MV-4-11 (cell line): Measurements from ENCODE around the gene KLHL33.

Source experiments
- DNase-seq: peaks from one replicate; lab custom pipeline; 2025; lab: John Stamatoyannopoulos, UW

The KLHL33 gene, protein sequence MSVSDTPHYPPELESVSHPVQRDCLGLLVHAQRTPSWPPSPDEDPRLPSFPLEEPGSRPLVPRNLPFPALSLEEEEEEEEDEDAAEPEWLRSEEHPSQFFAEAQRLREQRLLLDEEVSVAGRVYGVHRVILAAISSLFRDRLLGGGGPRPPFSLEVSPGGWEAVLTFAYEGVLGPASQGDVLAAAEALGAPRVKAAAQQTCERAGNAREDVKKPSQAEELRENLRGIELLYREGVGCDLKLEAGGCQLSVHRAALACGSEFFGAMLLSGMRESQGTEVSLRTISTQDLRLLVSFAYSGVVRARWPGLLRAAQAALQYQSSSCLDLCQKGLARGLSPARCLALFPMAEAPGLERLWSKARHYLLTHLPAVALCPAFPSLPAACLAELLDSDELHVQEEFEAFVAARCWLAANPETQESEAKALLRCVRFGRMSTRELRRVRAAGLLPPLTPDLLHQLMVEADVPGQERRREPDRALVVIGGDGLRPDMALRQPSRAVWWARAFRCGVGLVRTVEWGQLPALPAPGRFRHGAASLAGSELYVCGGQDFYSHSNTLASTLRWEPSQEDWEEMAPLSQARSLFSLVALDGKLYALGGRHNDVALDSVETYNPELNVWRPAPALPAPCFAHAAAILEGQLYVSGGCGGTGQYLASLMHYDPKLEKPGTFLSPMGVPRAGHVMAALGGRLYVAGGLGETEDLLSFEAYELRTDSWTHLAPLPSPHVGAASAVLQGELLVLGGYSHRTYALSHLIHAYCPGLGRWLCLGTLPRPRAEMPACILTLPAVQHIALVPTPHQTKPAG

DNA sequence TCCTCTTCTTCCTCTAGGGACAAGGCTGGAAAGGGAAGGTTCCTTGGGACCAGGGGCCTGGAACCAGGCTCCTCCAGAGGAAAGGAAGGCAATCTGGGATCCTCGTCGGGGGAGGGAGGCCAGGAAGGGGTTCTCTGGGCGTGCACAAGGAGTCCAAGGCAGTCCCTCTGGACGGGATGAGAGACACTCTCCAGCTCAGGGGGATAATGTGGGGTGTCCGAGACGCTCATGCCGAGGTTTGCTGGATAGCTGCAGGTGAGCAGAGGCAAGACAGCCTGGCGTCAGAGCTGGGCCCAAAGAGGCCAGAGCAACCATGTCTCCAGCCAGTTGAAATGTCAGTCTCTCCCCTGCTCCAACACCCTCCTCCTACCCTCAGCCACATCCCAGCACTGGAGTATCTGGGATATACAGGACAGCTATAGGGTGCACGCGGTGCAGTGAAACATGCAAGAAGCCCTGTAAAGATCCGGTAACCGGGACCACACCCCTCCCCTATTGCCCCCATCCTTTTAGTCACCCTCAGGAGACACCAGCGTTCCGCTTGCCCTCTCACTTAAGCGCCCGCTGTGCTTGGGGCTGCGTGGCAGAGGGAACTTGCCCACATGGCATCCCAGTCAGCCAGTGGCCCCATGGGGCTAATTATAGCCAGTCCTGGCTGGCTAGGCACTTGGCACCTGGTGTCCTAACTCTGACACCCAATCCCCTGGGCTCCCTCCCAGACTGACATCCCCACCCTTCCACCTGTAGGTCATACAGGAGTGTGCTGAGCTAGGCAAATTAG, at the start of gene KLHL33:
Gene KLHL33, minus strand, starts transcription at position 585 of the 781 bp plus-strand sequence. Its CDS starts 355 bp downstream, at position 230.
- no peak for DNase-seq

DNA sequence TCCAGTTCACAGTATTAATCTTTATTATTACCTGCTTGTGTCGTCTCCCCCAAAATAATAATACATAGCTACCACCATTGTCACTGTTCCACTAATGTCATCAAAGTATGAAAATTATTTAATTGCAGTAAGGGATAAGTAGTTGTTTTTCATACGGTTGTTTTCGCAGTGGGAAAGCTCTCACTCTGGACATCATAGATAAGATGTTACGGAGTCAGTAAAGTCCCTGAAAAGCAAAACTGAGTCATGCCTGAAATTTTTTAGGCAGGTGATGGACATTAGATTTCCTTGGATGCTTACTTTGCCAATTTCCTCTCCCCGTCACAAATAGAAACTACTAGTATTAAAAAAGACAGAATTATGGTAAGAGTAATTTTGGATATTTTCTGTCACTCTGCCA, 46.4 kb upstream of the KLHL33 start:
- no peak for DNase-seq

DNA sequence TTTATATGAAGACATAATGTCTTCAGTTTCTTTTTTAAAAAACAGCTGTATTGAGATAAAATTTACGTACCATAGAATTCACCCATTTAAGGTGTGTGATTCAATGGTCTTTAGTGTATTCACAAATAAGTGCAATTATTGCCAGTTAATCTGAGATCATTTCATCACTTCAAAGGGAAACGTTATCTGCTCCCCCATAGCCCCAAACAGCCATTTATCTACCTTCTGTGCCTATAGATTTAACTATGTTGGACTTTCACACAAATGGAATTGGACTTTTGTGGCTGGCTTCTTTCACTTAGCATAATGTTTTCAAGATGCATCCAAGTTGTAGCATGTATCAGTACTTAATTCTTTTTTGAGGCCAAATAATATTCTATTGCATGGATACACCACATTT, 42.9 kb upstream of the KLHL33 start:
- DNase-seq, result no peak

DNA sequence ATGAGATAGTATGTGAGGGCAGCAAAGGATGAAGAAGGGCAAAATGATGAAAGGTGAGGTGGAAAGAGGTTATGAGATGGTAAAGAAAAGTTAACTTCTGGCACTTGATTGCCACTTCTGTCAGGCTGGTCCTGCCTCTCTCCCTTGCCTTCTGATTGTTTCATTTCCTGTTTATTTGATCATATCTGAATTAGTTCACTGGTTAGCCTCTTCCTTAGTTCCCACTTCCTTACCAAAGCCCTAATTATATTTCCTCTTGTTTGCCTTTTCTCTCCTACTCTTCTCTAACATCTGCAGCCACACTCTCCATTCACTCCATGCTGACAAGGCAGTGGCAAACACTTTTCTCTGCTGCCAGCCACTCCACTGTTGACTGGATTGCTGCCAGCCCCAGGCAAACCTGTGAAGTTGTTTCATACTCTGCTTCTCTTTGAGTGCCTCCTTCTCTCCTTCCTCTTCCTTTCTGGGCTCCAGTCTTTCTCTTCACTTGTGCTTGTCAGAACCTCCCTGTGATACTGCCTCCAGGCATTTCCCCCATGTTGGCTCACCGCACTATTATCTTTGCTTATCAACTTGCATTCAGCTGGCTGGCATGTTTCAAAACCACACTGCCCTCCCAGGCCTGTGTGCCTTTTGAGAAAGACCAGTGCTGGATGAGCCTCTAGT, 41.4 kb upstream of the KLHL33 start:
- DNase-seq, result peak; percentile 59

DNA sequence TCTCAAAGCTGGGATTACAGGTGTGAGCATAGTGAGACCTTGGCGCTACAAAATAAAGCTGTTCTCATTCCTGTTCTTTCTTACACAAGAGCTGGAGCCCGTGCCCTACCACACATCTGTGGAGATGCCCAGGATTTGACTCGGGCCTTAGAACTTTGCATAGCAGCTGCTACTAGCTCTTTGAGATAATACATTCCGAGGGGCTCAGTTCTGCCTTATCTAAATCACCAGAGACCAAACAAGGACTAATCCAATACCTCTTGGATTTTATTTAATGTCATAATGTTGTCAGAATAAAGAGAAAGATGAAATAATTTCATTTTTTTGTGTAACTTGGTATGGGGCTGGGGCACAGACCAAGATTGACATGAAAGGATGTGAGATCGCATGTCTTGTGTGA, 40.8 kb upstream of the KLHL33 start:
- DNase-seq, result no peak

DNA sequence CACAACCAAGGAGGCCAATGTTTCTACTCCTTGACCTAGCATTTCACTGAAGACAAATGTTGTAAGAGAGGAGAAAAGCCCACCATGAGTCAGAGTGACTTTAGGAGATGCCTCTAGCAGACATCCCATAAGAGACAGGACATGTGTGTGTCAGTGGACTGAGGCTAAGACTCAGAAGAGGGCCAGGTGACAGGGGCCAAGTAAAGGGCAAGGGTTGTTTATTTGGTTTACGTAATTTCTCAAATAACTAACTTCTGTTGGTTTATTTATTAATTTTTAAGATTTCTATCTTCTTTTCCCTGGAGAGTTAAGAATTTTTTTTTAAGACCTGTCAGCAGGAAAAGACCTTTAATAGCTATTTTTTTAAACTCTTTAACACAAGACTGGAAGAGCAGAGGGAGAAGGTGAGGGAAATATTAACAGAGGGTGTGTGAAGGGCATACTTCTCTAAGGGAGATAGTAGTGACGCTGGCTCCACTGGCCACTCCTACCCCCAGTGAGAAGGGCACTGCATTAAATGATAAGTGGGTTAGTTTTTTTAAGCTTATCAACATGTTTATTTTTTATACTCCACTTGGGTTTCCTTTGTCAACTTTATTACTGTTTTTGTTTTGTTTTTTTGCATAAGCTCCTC, 36.7 kb upstream of the KLHL33 start:
- no peak for DNase-seq

DNA sequence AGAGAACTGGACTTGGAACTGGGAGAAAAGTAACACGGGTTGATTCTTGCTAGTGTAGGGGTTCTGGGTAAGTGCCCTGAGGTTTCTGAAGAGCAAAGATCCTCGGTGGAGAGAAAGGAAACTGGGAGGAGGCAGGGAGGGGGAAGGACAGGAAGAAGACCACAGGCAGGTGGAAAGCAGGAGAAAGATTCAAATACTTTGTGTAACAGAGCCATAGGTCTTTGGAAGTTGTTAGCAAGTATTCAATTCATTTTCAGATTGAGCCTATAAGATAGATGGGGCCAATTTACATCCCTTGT, 34.6 kb upstream of the KLHL33 start:
- DNase-seq, result no peak

DNA sequence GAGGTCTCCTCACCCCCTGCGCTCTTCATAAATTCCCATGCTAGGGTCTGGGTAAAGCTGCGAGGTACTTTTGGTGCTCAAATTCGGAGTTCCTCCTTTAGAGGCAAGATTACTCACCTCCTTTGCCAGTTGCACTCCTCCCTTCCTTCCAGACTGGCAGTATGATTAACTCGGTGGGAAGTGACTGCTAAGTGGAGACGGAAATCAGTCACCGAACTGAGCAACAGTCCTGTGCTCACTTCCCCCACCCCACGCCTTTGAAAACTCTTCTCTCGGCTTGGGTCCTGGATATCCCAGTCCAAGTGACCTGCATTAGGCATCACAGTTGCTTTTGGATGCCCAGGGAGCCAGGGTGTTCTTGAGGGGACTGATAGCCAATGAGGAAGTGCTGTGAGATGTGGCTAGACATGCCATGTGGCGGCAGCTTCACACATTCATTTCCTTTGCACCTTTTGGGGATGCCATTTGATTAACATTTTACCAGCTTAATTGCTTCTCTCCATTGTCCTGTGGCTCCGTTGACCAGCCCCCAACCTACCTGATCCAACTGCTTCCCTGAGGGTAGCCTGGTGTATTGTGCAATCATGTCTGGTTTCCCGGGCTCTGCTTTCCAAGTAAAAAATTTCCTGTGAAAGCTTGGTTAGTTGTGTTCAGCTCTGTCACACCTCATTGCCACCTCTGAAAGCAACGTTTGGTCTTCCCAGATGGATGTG, 34.1 kb upstream of the KLHL33 start:
- peak; percentile 89 for DNase-seq

DNA sequence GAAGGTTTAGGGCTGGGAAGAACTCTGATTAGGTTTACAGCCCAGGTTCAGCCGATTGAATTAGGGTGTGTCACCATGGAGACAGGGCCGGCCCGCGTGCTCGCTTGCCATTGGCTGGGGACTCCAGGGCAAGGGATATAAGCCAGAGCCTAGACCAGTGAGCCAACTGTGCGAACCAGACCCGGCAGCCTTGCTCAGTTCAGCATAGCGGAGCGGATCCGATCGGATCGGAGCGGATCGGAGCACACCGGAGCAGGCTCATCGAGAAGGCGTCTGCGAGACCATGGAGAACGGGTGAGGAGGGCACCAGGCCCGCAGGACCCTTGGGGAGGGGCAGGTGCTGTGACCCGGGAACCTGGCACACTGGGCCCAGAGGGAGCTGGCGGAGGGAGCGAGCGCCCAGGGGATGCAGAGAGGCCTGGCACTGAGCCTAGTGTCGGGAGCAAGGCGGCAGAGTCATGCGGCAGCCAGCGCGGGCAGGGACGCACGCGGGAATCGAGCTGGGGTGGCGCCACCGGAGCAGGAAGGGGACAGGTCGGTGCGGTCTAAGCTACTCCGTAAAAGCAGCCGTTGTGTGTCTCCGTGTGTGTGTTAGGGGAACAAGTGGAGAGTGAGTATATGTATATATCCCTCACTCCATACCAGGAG, 33.4 kb upstream of the KLHL33 start, which contains the start of gene PNP:
Gene PNP, plus strand, starts transcription at position 165 of the 648 bp plus-strand sequence. Its CDS starts 119 bp downstream, at position 284.
- peak; percentile 85 for DNase-seq

DNA sequence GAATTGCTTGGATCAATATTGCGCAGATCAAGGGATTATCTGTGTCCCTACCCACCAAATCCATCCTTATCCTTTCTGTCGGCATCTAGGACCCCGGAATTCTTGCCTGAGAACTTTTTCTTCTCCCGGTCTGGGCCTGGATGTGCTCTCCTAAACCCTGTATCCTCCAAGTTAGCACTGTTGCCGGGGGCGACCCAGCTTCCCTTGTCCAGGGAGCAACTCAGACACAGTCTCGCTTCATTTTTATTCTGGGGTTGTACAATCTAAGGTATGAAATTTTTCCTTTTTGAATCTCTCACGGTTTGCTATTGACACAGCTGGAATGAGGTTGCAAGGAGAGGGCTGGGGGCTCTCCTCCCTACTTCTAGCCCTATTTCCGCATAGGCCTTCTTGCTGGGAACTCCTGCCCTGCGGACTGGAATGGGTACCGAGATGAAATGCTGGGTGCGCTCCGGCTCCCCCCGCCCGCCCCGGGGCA, 32.8 kb upstream of the KLHL33 start:
- DNase-seq, result no peak

DNA sequence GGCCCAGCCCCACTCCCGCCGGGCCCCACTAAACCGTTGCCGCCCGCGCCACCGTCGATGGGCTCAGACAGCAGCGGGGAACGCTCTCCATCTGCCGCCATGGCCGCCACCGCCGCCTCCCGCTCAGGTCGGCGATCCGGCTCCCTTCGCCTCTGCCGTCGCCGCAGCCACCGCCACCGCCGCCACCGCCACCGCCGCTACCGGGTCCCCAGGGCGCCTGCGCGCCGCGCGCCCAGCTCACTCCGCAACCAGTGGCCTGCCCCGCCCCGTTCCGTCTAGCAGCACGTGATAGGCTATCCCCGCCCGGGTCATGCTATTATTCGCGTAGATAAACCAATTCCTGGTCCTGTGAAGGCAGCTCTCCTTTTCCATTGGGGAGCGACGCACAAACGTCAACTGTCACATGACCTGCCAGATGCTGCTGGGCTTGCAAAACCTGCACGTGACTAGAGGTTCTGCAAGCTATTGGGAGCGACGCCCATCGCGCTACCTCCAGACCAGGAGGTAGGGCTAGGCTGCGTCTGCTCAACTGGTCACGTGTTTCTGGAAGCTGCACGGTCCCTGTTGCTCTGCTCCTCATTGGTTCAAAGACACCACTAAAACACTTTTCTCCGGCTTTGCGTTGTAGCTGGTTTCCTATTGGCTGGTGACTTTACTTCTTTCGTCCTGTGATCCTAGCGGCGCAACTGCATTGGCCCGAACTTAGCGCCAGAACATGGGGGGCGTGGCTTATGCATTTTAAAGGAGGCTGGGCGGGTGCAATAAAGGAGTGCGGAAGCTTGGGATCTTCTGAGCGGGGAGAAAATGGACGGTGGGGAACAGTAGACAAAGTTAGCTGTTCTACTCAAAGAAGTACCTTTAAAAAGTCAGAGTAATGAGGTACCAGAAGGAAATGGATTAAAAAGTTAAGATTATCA, 25.5 kb upstream of the KLHL33 start, which contains the start of gene PIP4P1:
Gene PIP4P1, minus strand, starts transcription at position 210 of the 917 bp plus-strand sequence. Its CDS starts 109 bp downstream, at position 101.
- DNase-seq, result peak; percentile 100

DNA sequence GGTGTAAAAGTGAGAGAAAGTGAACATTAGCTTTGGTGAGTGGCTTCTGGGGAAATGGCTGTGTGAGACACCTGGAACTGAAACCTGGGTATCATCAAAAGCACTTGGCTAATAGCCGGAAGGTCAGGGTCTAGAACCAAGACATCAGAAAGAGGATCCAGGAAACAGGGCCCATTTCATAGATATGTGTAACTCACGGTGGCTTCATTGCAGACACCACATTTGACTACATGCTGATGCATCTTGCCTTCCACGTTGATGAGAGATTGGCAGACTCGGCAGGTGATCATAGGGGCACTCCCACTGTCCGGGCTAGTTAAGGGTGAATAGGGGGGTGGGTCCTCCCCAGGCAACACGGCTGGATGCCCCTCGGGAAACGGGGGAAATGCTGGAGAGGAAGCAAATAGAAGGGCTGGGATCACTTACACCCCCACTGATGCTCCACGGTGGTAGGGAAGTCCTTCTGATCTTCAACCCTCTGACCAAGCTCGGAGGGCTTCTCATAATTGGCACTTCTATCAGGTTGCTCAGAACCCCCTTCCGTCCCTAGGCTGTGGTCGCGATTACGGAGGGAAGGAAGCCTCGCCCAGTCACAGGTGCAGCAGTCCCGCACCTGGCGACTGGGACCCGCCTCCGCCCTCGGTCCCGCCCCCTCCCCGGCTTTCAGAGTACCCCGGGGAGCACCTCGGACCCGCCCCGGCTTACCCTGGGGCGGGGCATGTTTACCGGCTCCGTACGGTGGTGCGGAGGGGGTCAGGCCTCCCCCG, 24.7 kb upstream of the KLHL33 start:
- DNase-seq, result peak; percentile 34

DNA sequence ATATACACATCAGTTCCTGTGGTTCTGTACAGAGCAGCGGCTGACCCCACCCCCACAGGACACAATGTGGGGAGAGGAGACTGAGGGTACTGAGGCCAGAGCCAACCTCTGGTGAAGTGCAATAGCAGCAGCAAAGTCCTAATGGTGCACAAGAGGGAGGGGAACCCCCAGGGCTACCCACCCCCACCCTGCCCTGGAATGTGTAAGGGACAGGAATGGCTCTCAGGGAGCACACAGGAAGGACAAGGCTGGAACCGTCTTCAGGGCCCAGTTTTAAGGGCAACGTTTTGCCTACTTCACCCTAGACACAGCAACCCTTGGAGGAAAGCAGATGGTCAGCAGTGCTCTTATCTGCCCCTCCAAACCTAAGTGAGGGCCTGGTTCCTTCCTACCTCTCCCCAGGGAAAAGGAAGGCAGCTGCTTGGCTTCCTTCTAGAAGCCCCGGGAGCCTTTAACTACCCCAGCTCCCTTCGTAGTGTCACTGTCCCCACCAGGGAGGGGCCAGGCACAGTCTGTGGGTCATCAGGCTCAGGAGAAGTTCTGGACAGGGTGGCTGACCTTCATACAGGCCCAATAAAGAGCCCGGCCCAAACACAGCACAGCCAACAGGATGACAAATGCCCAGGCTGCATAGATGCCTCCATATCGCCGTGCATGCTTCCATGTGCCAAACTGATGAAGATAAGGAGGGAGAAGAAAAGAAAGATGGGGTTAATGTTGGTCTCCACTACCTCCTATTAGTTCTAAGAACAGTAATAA, 22.2 kb upstream of the KLHL33 start:
- DNase-seq, result no peak

DNA sequence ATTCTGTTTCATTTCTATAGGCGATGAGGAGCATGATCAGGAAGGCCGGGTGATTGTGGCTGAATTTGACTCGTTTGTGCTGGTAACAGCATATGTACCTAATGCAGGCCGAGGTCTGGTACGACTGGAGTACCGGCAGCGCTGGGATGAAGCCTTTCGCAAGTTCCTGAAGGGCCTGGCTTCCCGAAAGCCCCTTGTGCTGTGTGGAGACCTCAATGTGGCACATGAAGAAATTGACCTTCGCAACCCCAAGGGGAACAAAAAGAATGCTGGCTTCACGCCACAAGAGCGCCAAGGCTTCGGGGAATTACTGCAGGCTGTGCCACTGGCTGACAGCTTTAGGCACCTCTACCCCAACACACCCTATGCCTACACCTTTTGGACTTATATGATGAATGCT, 21.0 kb upstream of the KLHL33 start:
- DNase-seq, result peak; percentile 75

DNA sequence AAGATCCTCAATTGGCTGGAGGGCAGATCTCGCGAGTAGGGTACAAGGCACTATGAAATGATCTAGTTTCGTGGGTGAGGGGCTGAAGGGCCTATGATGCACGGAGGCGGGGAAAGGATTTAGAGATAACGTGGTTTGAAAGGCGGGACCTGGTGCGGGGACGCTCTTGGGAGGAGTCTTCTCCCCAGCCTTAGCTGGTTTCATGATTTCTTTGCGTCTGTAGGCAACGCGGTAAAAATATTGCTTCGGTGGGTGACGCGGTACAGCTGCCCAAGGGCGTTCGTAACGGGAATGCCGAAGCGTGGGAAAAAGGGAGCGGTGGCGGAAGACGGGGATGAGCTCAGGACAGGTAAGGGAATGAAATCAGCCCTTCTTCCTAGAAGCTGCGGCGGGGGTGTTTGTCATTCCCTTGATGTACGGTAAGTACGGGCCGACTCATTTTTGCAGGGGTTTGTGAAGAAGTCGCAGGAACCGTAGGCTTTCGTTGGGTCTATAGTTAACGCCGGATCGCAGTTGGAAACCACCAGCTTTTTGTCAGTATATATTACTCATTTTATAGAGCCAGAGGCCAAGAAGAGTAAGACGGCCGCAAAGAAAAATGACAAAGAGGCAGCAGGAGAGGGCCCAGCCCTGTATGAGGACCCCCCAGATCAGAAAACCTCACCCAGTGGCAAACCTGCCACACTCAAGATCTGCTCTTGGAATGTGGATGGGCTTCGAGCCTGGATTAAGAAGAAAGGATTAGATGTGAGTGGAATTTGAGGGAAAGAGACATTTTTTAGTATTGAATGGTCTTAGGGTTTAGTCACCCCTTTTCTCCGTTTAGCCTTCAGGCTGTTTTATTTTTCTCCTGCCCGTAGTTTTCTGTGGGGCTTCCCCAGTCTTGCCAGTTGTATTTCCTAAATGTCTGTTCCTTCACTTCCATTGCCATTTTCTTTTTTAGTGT, 19.7 kb upstream of the KLHL33 start:
- peak; percentile 87 for DNase-seq
